HL-60 (cell line): Measurements from ENCODE around the gene DGKE.

ENCODE experiments used
- CTCF ChIP-seq: IDR thresholded peaks from one replicate; pipeline ENCODE4 v1.5.1; 2011; ENCODE audit warnings: low read length, control low read depth, inconsistent platforms; ENCODE audit not compliant: insufficient read depth
- POLR2AphosphoS5 ChIP-seq: IDR thresholded peaks from 2 replicates; pipeline ENCODE4 v1.6.1; 2012; ENCODE audit warnings: low read depth
- REST ChIP-seq: IDR thresholded peaks from 2 replicates; pipeline ENCODE4 v1.6.1; 2012; ENCODE audit warnings: low read depth; ENCODE audit not compliant: insufficient replicate concordance

GRCh38 chr17:56891751-56892150, 57.8 kb downstream of the DGKE start:
- TF ChIP-seq CTCF (no peak), REST (no peak), POLR2AphosphoS5 (no peak)
